IgD-negative memory B cell (primary cell): ENCODE measurements around the gene TCF12. TPM values are rescaled to one million over a fixed set of nuclear protein-coding genes. Genes with fewer than 3 reads are reported as not detected.
A peak's percentile ranks its signal among the peaks of the same experiment; 100 is the strongest.

Experiments
- H3K27ac Mint-ChIP-seq, 3 donors: one replicate each; pipeline ENCODE4 v1.8.0; 2020 to 2022; ENCODE audit warnings: mild to moderate bottlenecking in 3 of 3, mixed read lengths in 3 of 3, moderate library complexity in 1 of 3
- H3K27me3 Mint-ChIP-seq: one replicate; pipeline ENCODE4 v1.8.0; 2021; ENCODE audit warnings: mixed read lengths
- H3K36me3 Mint-ChIP-seq: one replicate; pipeline ENCODE4 v1.8.0; 2020; ENCODE audit warnings: mild to moderate bottlenecking, mixed read lengths
- H3K4me1 Mint-ChIP-seq, 3 donors: one replicate each; pipeline ENCODE4 v1.8.0; 2020 to 2022; ENCODE audit warnings: mixed read lengths in 3 of 3, mild to moderate bottlenecking in 1 of 3
- H3K4me3 Mint-ChIP-seq, 4 donors: one replicate each; pipeline ENCODE4 v1.8.0; 2020 to 2022; ENCODE audit warnings: mild to moderate bottlenecking in 4 of 4, mixed read lengths in 4 of 4, moderate library complexity in 3 of 4
- H3K9me3 Mint-ChIP-seq, 3 donors: one replicate each; pipeline ENCODE4 v1.8.0; 2020 to 2021; ENCODE audit warnings: mixed read lengths in 3 of 3, mild to moderate bottlenecking in 1 of 3
- polyA plus RNA-seq: library from polyadenylated mRNA; unstranded; fragments of 300-500 nt; fragmentation: Illumina TruSeq; gene quantifications from one replicate; pipeline ENCODE4 v1.2.3, GENCODE V29; 2021

TCF12 gene
- polyA plus RNA-seq, 1 donor from 2014 or later = 58.0 TPM

DNA sequence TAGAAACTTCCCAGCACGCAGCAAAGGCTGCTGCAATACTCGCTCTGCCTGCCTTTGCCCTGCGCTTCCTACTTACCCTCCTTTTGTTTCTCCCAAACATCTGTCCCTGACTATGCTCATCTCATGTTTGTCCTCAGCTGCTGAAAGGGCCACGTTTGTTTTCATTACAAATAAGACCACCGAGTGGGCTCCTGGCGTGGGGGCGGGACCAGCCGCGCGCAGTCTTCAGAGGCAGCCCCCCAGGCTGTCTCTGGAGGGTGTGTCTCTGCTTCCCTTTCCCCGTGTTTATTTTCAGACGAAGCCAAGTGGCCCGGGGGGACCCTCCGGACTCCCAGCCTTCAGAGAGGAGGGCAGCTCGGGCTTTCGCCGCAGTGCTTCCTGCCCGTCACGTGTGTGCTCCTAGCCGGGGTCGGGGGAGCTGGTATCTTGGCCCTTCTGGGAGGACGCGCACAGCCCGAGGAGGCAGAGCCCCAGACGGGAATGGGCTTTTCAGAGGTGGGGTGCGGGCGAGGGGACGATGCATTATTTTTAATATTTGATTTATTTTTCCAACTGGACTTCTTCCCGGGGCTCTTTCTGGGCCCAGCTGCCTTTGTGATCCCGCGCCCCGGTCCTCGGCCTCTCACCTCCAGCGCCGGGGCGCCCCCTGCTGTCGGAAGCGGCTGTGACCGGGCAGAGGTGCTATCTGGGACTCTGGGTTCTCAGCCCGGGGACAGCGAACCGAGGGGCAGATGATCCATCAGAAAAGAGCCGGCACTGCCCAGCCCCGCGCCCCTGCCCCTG lies 387.9 kb downstream of the TCF12 start:
- H3K27me3 Mint-ChIP-seq = no peaks in the 10 kb centered on the region
- peaks cover 17% of the 10 kb centered on the region for H3K36me3 Mint-ChIP-seq
- H3K4me1 Mint-ChIP-seq = peaks cover 32 to 38% (median 37%) of the 10 kb centered on the region in 3 donors
- peak overlapping the region; percentile 72 to 97 (median 97) for H3K27ac Mint-ChIP-seq
- H3K4me3 Mint-ChIP-seq = peak overlapping the region; percentile 76 to 91 (median 89)
- H3K9me3 Mint-ChIP-seq = no peaks in the 10 kb centered on the region

DNA sequence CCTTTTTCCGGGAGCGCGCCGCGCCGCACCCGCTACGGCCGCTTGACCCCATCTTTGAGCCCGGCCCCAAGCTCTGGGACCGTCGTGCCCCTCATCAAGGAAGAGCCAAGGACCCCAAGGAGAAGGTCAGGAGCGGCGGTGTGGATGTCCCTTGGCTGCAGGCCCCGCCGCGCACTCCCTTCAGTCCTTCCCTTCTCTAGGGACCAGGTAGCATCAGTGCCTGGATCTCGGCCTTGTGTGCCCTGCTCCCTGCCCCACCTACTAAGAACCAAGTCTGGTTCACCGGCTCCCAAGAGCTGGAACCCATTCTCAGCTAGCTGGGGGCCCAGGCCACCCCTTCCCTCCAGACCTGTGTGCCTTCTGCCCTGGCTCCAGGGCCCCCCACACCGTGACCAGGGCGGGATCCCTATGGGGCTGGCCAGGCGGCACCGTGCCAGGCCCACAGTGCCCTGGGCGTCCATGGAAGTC lies 388.5 kb downstream of the TCF12 start:
- H3K27ac Mint-ChIP-seq = peak overlapping the region in 2 of 3 donors; percentile 72 to 97
- H3K4me1 Mint-ChIP-seq = peaks cover 34 to 44% (median 40%) of the 10 kb centered on the region in 3 donors
- H3K27me3 Mint-ChIP-seq = no peaks in the 10 kb centered on the region
- H3K36me3 Mint-ChIP-seq = peaks cover 17% of the 10 kb centered on the region
- H3K4me3 Mint-ChIP-seq = peak overlapping the region; percentile 76 to 91 (median 89)
- H3K9me3 Mint-ChIP-seq = no peaks in the 10 kb centered on the region

DNA sequence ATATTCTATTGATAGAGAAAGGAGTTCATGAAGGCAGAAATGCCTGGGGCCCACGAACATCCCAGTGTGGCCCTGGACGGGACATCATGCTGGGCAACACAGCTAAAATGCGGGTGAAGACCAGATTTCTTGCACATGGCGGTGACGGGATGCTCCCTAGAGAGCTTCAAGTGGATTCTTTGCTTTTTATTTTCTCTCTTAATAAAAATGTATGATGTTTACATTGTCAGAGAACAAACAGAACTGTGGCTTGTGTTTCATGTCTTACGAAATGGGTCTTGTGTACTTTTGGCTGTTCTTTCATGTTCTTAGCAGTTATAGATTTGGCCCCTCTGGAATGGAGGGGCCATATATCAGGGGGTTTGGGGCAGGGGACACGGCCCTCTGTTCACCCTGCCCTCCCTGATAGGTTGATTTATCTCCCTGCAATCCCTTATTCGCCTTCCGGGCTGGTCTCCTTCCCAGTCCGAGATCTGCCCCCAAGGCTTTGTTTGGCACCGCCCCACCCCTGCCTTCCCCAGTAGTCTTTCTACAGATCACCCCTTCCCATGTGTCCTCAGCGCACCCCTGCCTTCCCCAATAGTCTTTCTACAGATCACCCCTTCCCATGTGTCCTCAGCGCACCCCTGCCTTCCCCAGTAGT lies 389.2 kb downstream of the TCF12 start:
- Mint-ChIP-seq H3K4me3 (peak overlapping the region in 2 of 4 donors; percentile 23 to 76), H3K4me1 (peaks cover 34 to 44% (median 40%) of the 10 kb centered on the region in 3 donors), H3K36me3 (peaks cover 17% of the 10 kb centered on the region), H3K27ac (peak overlapping the region; percentile 69 to 80 (median 75)), H3K9me3 (no peaks in the 10 kb centered on the region), H3K27me3 (no peaks in the 10 kb centered on the region)

DNA sequence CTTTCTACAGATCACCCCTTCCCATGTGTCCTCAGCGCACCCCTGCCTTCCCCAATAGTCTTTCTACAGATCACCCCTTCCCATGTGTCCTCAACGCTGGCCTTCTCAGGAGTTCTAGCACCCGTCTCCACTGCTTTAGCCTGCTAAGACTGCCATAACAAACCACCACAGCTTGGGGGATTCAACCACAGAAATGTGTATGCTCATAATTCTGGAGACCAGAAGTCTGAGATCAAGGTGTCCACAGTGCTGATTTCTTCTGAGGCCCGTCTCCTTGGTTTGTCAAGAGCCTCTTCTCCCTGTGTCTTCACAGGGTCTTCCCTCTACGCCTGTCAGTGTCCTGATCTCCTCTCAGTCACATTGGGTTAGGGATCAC lies 389.7 kb downstream of the TCF12 start:
- peaks cover 16% of the 10 kb centered on the region for H3K36me3 Mint-ChIP-seq
- peak overlapping the region in 2 of 3 donors; percentile 64 to 76 for H3K27ac Mint-ChIP-seq
- H3K27me3 Mint-ChIP-seq = no peaks in the 10 kb centered on the region
- no peaks in the 10 kb centered on the region for H3K9me3 Mint-ChIP-seq
- H3K4me1 Mint-ChIP-seq = peaks cover 31 to 40% (median 40%) of the 10 kb centered on the region in 3 donors
- peak overlapping the region in 1 of 4 donors; percentile 63 for H3K4me3 Mint-ChIP-seq

DNA sequence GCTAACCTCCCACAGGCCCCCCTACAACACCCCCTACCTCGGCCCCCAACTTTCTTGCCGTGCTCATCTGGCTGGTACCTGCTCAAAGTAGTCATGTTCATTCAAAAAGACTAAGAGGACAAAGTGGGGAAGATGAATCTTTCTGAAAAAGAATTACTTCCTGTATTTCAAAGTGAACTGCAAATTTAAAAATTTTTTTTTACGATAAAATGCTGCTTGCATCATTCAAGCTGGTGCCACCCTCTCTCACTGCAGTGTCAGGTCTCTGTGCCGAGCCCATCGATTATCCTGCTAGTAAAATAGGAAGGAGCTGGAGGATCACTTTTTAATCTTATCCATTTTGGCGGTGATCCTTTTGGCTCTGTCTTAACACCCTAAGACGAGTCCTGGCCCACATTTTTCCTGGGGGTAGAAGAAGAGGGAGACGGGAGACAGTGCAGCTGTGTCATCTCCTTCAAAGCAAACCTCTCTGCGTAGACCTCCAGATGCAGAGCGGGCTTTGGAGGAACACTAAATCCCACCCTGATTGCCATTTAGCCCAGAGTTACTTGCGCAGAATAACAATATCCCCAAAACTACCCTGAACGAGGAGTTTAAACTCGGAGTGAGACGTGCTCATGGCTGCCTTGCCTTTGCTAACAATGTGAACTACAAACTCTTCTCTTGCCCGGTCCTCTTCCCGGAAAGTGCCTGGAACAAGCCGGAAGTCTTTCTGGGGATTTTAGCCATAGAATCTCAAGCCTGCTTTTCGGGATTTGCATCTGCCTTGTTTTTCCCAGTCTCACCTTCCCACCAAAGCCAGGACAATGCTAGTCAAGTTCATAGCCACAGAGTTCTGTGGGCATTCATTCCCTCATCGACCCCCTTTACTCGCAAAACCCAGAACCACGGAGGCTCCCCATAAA lies 391.7 kb downstream of the TCF12 start:
- H3K9me3 Mint-ChIP-seq = no peaks in the 10 kb centered on the region
- peak overlapping the region; percentile 57 to 79 (median 78) for H3K27ac Mint-ChIP-seq
- no peaks in the 10 kb centered on the region for H3K27me3 Mint-ChIP-seq
- H3K4me3 Mint-ChIP-seq = peak overlapping the region in 2 of 4 donors; percentile 47 to 67
- peaks cover 15% of the 10 kb centered on the region for H3K36me3 Mint-ChIP-seq
- H3K4me1 Mint-ChIP-seq = peaks cover 20 to 30% (median 29%) of the 10 kb centered on the region in 3 donors

DNA sequence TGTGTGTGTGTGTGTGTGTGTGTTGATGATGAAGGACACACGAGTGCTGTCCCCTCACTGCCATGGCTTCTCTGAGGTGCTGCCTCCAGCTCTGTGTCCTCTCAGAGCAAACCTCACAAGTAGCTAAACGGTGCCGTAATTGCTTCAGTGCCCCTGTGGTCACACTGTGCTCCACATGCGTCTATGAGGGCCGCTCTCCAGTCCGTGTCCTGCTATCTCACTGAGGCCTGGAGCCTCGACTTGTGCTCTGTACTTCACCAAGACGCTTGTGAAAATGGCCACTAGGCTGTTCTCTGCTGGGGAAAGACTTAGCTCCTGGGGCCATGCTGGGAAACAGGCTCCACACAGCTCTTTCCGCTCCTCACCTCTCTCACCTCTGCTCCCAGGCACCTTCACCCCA lies 392.4 kb downstream of the TCF12 start:
- Mint-ChIP-seq H3K9me3 (no peaks in the 10 kb centered on the region), H3K4me1 (peaks cover 14 to 25% (median 24%) of the 10 kb centered on the region in 3 donors), H3K27ac (peak overlapping the region; percentile 39 to 57 (median 56)), H3K36me3 (peaks cover 15% of the 10 kb centered on the region), H3K27me3 (no peaks in the 10 kb centered on the region), H3K4me3 (peak overlapping the region in 1 of 4 donors; percentile 57)

DNA sequence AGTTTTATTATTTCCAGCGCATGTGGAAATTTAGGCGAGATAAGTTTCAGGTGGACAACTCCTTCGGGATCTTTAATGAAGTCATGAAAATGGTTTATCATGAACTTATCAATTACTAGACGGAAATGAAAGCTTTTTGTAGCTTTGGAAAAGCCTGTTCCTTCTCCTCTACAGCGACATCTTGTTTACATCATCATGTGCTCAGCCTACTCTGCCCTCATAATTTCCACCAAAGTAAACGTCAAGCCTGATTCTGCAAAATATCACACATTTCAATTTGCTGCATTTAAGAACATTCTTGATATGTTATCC lies 393.5 kb downstream of the TCF12 start:
- Mint-ChIP-seq H3K4me1 (peaks cover 9 to 19% (median 15%) of the 10 kb centered on the region in 3 donors), H3K27ac (peak overlapping the region in 2 of 3 donors; percentile 19 to 39), H3K27me3 (no peaks in the 10 kb centered on the region), H3K4me3 (no peak overlapping the region), H3K36me3 (peaks cover 15% of the 10 kb centered on the region), H3K9me3 (no peaks in the 10 kb centered on the region)

DNA sequence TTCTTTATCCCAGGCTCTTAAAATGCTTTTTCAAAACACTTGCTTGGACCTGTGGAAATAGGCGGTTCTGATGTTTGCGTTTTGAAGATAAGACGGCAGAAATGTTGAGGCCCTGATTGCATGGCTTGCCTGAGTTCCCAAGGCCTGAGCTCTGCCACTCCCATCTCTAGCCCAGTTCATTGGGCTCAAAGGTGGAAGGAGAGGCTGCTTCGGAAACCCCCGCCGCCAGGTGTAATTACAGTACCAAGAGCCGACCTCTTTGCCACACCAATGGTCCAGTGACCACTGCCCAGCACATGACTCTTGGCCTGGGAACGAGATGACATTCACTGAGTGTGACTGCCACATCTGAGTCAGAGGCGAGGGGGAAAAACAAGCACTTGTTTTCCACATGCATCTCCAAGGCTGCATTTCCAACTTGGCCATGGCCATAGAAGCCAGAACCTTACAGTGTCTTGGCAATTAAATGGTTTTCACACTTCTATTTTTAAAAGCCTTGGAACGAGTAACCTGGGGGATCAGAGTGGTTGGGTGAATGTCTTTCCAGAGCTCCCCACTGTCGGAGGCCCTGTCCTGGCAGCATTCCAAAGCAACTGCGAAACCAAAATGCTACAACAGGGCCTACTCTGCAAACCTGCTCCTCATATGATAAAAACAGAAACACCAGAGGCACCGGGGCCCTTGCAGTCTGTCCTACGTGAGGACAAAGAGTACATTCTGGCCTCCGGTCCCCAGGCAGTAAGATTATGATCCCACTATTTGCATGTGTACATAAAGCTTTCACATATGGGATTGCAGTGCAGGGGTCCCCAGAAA lies 394.1 kb downstream of the TCF12 start:
- Mint-ChIP-seq H3K27me3 (no peaks in the 10 kb centered on the region), H3K4me1 (peaks cover 9 to 16% (median 15%) of the 10 kb centered on the region in 3 donors), H3K4me3 (no peak overlapping the region), H3K9me3 (no peaks in the 10 kb centered on the region), H3K27ac (peak overlapping the region in 2 of 3 donors; percentile 19 to 39), H3K36me3 (peaks cover 15% of the 10 kb centered on the region)

DNA sequence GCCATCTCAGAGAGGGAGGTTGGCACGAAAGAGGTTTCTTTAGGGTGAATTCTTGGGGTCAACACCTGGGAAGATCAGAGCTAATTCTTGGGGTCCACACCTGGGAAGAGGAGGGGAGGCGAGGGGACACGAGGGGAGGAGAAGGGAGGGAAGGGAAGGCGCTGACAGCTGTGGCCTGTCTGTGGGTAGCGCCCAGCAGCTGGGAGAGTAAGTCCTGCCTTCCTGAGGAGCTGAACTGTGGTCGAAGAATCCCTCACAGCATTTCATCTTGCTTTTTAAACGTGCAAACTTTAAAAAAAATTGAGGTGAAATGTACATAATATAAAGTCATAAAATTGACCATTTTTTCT lies 394.7 kb downstream of the TCF12 start:
- Mint-ChIP-seq H3K36me3 (peaks cover 13% of the 10 kb centered on the region), H3K27me3 (no peaks in the 10 kb centered on the region), H3K9me3 (no peaks in the 10 kb centered on the region), H3K4me1 (peaks cover 8 to 15% (median 14%) of the 10 kb centered on the region in 3 donors), H3K27ac (no peak overlapping the region), H3K4me3 (no peak overlapping the region)

DNA sequence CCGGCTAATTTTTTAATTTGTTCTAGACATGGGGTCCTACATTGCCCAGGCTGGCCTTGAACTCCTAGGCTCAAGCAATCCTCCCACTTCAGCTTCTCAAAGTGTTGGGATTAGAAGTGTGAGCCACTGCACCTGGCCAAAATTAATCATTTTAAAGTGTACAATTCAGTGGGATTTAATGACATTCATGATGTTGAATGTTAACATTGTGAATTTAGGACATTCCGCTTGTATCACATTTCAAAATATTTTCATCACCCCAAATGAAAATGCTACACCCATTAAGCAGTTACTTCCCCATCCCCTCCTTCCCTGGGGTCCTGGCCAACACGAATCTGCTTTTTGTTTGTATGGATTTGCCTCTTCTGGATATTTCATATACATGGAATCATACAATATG lies 395.8 kb downstream of the TCF12 start:
- peaks cover 10% of the 10 kb centered on the region for H3K36me3 Mint-ChIP-seq
- H3K27ac Mint-ChIP-seq = peak overlapping the region in 1 of 3 donors; percentile 40
- peaks cover 8 to 15% (median 12%) of the 10 kb centered on the region in 3 donors for H3K4me1 Mint-ChIP-seq
- H3K4me3 Mint-ChIP-seq = no peak overlapping the region
- no peaks in the 10 kb centered on the region for H3K9me3 Mint-ChIP-seq
- H3K27me3 Mint-ChIP-seq = no peaks in the 10 kb centered on the region

DNA sequence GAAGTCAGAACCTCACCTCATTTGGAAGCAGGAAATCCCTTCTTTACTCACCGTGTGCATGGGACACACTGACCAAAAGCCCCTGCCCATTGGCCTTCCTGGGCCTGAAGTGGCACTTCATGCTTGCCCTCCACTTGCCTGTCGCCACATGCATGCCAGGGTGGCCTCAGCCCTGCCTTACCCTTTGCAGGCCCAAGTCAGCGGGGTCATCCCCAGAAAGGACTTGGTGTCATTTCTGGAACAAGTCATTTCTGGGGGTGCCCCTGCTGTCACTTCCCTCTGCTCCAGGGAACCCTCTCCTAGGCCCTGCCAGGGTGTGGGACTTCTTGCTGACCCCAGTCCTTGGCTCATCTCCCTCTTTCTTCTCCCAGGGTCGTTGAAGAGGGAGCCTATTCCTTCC lies 398.0 kb downstream of the TCF12 start:
- Mint-ChIP-seq H3K4me3 (no peak overlapping the region), H3K27ac (no peak overlapping the region), H3K36me3 (peaks cover 10% of the 10 kb centered on the region), H3K9me3 (no peaks in the 10 kb centered on the region), H3K4me1 (peaks cover 10 to 14% (median 13%) of the 10 kb centered on the region in 3 donors), H3K27me3 (no peaks in the 10 kb centered on the region)

DNA sequence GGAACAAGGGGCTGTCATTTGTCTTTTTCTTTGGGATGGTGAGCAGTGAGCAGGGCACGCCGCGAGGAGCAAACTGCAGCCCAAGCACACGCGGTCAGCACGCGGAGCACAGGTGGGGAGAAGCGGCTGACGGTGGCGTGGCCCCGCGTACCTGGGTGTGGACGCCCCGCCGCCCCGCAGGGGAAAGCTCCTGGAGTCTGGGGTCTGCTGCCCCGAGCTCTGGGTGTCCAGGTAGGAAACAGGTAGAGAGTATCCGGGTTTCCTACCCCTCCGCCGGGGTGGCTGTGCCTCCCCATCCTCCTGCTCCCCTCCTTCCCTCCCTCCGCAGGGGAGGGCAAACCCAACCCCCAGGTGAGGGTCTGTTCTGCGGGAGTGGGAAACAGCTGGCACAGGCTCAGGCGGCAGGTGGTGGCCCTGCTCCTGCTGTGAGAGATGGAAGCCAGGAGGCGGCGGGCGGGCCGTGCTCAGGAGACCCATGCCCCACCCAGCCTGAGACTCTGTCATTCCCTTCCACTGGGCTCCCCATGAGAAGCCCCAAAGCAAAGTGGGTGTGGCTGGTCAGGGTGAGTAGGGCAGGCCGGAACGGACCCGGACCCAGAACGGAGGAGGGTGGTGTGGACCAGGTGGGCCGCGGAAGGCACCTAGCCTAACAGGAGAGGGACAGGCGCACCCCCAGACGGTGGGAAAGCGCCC lies 400.9 kb downstream of the TCF12 start:
- H3K27ac Mint-ChIP-seq = no peak overlapping the region
- no peaks in the 10 kb centered on the region for H3K9me3 Mint-ChIP-seq
- peaks cover 7 to 13% (median 12%) of the 10 kb centered on the region in 3 donors for H3K4me1 Mint-ChIP-seq
- H3K27me3 Mint-ChIP-seq = no peaks in the 10 kb centered on the region
- peaks cover 5% of the 10 kb centered on the region for H3K36me3 Mint-ChIP-seq
- no peak overlapping the region for H3K4me3 Mint-ChIP-seq

DNA sequence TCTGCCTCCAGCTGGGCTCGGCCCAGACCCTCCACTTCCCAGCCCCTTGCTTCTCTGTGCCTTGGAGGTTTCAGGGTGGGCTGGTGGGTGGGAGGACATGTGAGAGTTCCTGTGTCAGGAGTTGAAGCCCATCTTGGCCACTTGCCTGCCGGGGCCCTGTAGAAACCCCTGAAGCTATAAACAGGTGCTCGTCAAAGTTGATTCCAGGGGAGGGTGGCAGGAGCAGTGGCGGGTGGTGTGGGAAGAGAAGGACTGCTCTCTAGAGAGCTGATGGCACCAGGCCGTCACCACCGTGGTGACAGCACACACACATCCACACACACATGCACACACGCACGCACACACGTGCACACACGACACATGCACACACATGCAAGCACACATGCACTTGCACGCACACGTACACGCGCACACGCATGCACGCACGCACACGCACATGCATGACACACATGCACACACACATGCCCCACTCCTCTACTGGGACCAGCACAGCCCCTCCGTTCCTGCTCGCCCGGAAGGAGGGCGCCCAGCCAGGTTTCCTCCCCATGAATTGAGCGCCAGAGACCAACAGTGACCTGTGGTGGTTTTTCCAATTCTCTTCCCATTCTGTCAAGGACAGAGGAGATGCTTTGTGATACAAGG lies 401.6 kb downstream of the TCF12 start:
- Mint-ChIP-seq H3K4me1 (peaks cover 7 to 14% (median 11%) of the 10 kb centered on the region in 3 donors), H3K36me3 (peaks cover 3% of the 10 kb centered on the region), H3K27me3 (no peaks in the 10 kb centered on the region), H3K9me3 (no peaks in the 10 kb centered on the region), H3K4me3 (peak overlapping the region in 1 of 4 donors; percentile 45), H3K27ac (no peak overlapping the region)
